Keratinocyte (primary cell): ENCODE data around the gene ATRNL1. TPM values are rescaled to one million over a fixed set of nuclear protein-coding genes. Genes with fewer than 3 reads are reported as not detected.

Source experiments
- DNase-seq: peaks from one replicate; pipeline ENCODE4 v3.0.0-alpha.2; 2011; ENCODE audit warnings: low read depth, missing footprints, low spot score
- FAIRE-seq: peaks from 2 replicates; lab custom pipeline; 2011; peaks lifted over from hg19 to GRCh38; lab: Jason Lieb, UNC
- H2AFZ ChIP-seq: 2 replicates; pipeline ENCODE4 v1.6.0; 2012; ENCODE audit warnings: low read length, control low read depth, inconsistent platforms; ENCODE audit not compliant: control insufficient read depth
- H3K27ac ChIP-seq: 2 replicates; pipeline ENCODE4 v1.5.1; 2011; ENCODE audit warnings: low read length; ENCODE audit not compliant: control insufficient read depth, insufficient read depth
- H3K27me3 ChIP-seq: 3 replicates; pipeline ENCODE4 v1.6.0; 2011; ENCODE audit warnings: low read length; ENCODE audit not compliant: control insufficient read depth, insufficient read depth; ENCODE audit errors: extremely low read depth
- H3K36me3 ChIP-seq, 2 experiments: 2 replicates in 1 of 2; 3 replicates in 1 of 2; pipeline ENCODE4 v1.5.1; 2011; ENCODE audit warnings: low read length in 2 of 2, mild to moderate bottlenecking in 1 of 2; ENCODE audit not compliant: control insufficient read depth in 2 of 2, insufficient read depth in 2 of 2; ENCODE audit errors: extremely low read depth in 1 of 2
- H3K4me1 ChIP-seq: 3 replicates; pipeline ENCODE4 v1.5.1; 2011; ENCODE audit warnings: low read length; ENCODE audit not compliant: control insufficient read depth, insufficient read depth; ENCODE audit errors: extremely low read depth
- H3K4me2 ChIP-seq: 3 replicates; pipeline ENCODE4 v1.6.0; 2011; ENCODE audit warnings: low read depth, low read length; ENCODE audit not compliant: control insufficient read depth, insufficient read depth; ENCODE audit errors: extremely low read depth
- H3K4me3 ChIP-seq, 3 experiments: fragments of 200-600 bp in 1 of 3; sonication (generic) in 1 of 3; 2 replicates in 2 of 3; 3 replicates in 1 of 3; pipeline ENCODE4 v1.5.1; 2011 to 2016; ENCODE audit warnings: low read length in 3 of 3, mild to moderate bottlenecking in 3 of 3, control low read depth in 2 of 3, inconsistent platforms in 1 of 3, low read depth in 1 of 3, mixed read lengths in 1 of 3, mixed run types in 1 of 3, moderate library complexity in 1 of 3; ENCODE audit not compliant: control insufficient read depth in 2 of 3, insufficient read depth in 2 of 3; ENCODE audit errors: extremely low read depth in 1 of 3
- H3K79me2 ChIP-seq: 2 replicates; pipeline ENCODE4 v1.6.0; 2012; ENCODE audit warnings: low read length; ENCODE audit not compliant: control insufficient read depth, insufficient read depth
- H3K9ac ChIP-seq: 3 replicates; pipeline ENCODE4 v1.6.0; 2011; ENCODE audit warnings: low read length; ENCODE audit not compliant: control insufficient read depth, insufficient read depth; ENCODE audit errors: extremely low read depth
- H3K9me1 ChIP-seq: 3 replicates; pipeline ENCODE4 v1.6.0; 2011; ENCODE audit warnings: low read length; ENCODE audit not compliant: control insufficient read depth, insufficient read depth; ENCODE audit errors: extremely low read depth
- H3K9me3 ChIP-seq: 2 replicates; pipeline ENCODE4 v1.5.1; 2012; ENCODE audit warnings: low read depth, low read length; ENCODE audit not compliant: control insufficient read depth
- H4K20me1 ChIP-seq: 3 replicates; pipeline ENCODE4 v1.6.0; 2011; ENCODE audit warnings: low read length; ENCODE audit not compliant: control insufficient read depth, insufficient read depth; ENCODE audit errors: extremely low read depth
- CTCF ChIP-seq, 3 experiments: IDR thresholded peaks in 1 of 3; conservative IDR thresholded peaks in 1 of 3; optimal IDR thresholded peaks in 1 of 3; 2 replicates in 2 of 3; 3 replicates in 1 of 3; pipeline versions ENCODE3 to v1.5.1; 2011; ENCODE audit warnings: low read length in 3 of 3, mild to moderate bottlenecking in 3 of 3, moderate library complexity in 2 of 3, control low read depth in 1 of 3, inconsistent platforms in 1 of 3; ENCODE audit not compliant: insufficient read depth in 2 of 3; ENCODE audit errors: extremely low read depth in 1 of 3
- EZH2 ChIP-seq: IDR thresholded peaks from one replicate; pipeline ENCODE4 v1.6.1; 2012; ENCODE audit warnings: inconsistent platforms, mild to moderate bottlenecking, low read length, moderate library complexity
- dilution Hi-C: fragments of 300-500 bp; cut with MboI; formaldehyde crosslinking; loops from one replicate; pipeline ENCODE4 v1.7.0; 2020; ENCODE audit warnings: low sequenced_read_pairs; ENCODE audit not compliant: extremely low pct_ligation_motif_present
- polyA plus RNA-seq, 5 experiments: library from polyadenylated mRNA; depleted of rRNA in 3 of 5; stranded (reverse) in 3 of 5; stranded (forward) in 1 of 5; unstranded in 1 of 5; fragments of >200 nt; gene quantifications; 1 replicate in 1 of 5; 2 replicates in 3 of 5; 3 replicates in 1 of 5; pipeline versions ENCODE4 v1.2.1 to v1.2.3, GENCODE V29; 2011 to 2012; ENCODE audit warnings: missing spikeins in 2 of 5, low read depth in 1 of 5, low replicate concordance in 1 of 5

The ATRNL1 gene
- polyA plus RNA-seq, 1 donor (not counting 4 experiments of a cell fraction or from before 2014, with no cell fraction given): 0.07 TPM

GRCh38 chr10:115624448-115624847 lies 531.3 kb downstream of the ATRNL1 start:
- TF ChIP-seq EZH2 (no peak), CTCF (optimal IDR thresholded peaks at IDR 0.05 in 1 of 3, IDR thresholded peaks at IDR 0.05 in 1 of 3, conservative IDR thresholded peaks at IDR 0.05 in 1 of 3; ENCODE audit: extremely low read depth in 1 of 3, insufficient read depth in 2 of 3, low read length in 3 of 3) (no peak)
- DNase-seq (no peak), FAIRE-seq (no peak)
- Histone ChIP-seq H3K9me3 (no peaks in the 10 kb centered on the region), H3K36me3 (no peaks in the 10 kb centered on the region), H3K27ac (no peak overlapping the region), H3K9ac (no peak overlapping the region), H3K4me3 (no peak overlapping the region), H3K4me1 (no peaks in the 10 kb centered on the region), H3K27me3 (no peaks in the 10 kb centered on the region), H3K9me1 (no peaks in the 10 kb centered on the region), H4K20me1 (no peaks in the 10 kb centered on the region), H3K4me2 (no peak overlapping the region), H3K79me2 (no peaks in the 10 kb centered on the region), H2AFZ (no peak overlapping the region)
- dilution Hi-C loops: no loop called here

- dilution Hi-C loops: no loop called here
- DNase-seq (no peak), FAIRE-seq (no peak)
- Histone ChIP-seq H3K27ac (no peak overlapping the region), H3K27me3 (no peaks in the 10 kb centered on the region), H3K36me3 (no peaks in the 10 kb centered on the region), H3K4me3 (no peak overlapping the region), H2AFZ (no peak overlapping the region), H3K9me1 (no peaks in the 10 kb centered on the region), H3K79me2 (no peaks in the 10 kb centered on the region), H3K4me2 (no peak overlapping the region), H3K9me3 (no peaks in the 10 kb centered on the region), H4K20me1 (no peaks in the 10 kb centered on the region), H3K9ac (no peak overlapping the region), H3K4me1 (no peaks in the 10 kb centered on the region)
- TF ChIP-seq CTCF (optimal IDR thresholded peaks at IDR 0.05 in 1 of 3, IDR thresholded peaks at IDR 0.05 in 1 of 3, conservative IDR thresholded peaks at IDR 0.05 in 1 of 3; ENCODE audit: extremely low read depth in 1 of 3, insufficient read depth in 2 of 3, low read length in 3 of 3) (no peak), EZH2 (no peak)
These were observed 535.5 kb downstream of the ATRNL1 start for GRCh38 chr10:115628616-115629015.
